ENCODE data around the gene NKX2-4. TPM values are rescaled to one million over a fixed set of nuclear protein-coding genes. Genes with fewer than 3 reads are reported as not detected.

Gene NKX2-4
- total RNA-seq, result not detected in 2 replicates

GRCh38 chr20:21397341-21398108 is at the start of gene NKX2-4:
Gene NKX2-4, minus strand, starts transcription at chr20:21397526. Its CDS starts 127 bp downstream, at chr20:21397399.

Other genes with a start within 250 kb of the NKX2-4 start
- 79.4 and 87.0 TPM in 2 replicates for gene XRN2, start 94.2 kb downstream of the NKX2-4 start, total RNA-seq
- not detected in 2 replicates for gene NKX2-2, start 116.5 kb upstream of the NKX2-4 start, total RNA-seq